Urinary bladder (tissue), 4 donors: ENCODE data around the gene CDC42. TPM values are rescaled to one million over a fixed set of nuclear protein-coding genes. Genes with fewer than 3 reads are reported as not detected.
A peak's percentile ranks its signal among the peaks of the same experiment; 100 is the strongest.
"Not testable (repeated sequence)": the region's sequence is repeated elsewhere in the genome, so short reads cannot be mapped to it uniquely, and the experiment has no call there.

Experiments used
- DNase-seq: peaks from one replicate; pipeline ENCODE4 v3.0.0-alpha.2; 2015; ENCODE audit errors: extremely low spot score
- H3K27ac ChIP-seq: one replicate; pipeline ENCODE4 v1.5.1; 2013; ENCODE audit warnings: low read depth, mild to moderate bottlenecking, moderate library complexity
- H3K36me3 ChIP-seq: one replicate; pipeline ENCODE4 v1.6.1; 2013; ENCODE audit warnings: mild to moderate bottlenecking, moderate library complexity; ENCODE audit not compliant: insufficient read depth
- H3K4me1 ChIP-seq: one replicate; pipeline ENCODE4 v1.6.1; 2013; ENCODE audit warnings: mild to moderate bottlenecking, moderate library complexity; ENCODE audit not compliant: insufficient read depth
- H3K4me3 ChIP-seq: one replicate; pipeline ENCODE4 v1.5.1; 2013; ENCODE audit warnings: low read depth, low read length
- WGBS: extraction: QIAGEN DNeasy Blood & Tissue Kit; methylation state at CpG from one replicate; pipeline ENCODE4 v1.1.7; 2013; 5-methylcytosine and 5-hydroxymethylcytosine counted together
- polyA plus RNA-seq: library from polyadenylated mRNA; stranded (reverse); fragments of 200-250 nt; gene quantifications from one replicate; pipeline ENCODE4 v1.2.3, GENCODE V29; 2013
- total RNA-seq: library from RNA; depleted of rRNA; stranded (reverse); fragments of >200 nt; gene quantifications from one replicate; pipeline ENCODE4 v1.2.3, GENCODE V29; 2014
- donor health status: healthy with polysubstance abuse.
- donor health status: healthy.

The CDC42 gene
- total RNA-seq (493 TPM), polyA plus RNA-seq (167 TPM)

DNA sequence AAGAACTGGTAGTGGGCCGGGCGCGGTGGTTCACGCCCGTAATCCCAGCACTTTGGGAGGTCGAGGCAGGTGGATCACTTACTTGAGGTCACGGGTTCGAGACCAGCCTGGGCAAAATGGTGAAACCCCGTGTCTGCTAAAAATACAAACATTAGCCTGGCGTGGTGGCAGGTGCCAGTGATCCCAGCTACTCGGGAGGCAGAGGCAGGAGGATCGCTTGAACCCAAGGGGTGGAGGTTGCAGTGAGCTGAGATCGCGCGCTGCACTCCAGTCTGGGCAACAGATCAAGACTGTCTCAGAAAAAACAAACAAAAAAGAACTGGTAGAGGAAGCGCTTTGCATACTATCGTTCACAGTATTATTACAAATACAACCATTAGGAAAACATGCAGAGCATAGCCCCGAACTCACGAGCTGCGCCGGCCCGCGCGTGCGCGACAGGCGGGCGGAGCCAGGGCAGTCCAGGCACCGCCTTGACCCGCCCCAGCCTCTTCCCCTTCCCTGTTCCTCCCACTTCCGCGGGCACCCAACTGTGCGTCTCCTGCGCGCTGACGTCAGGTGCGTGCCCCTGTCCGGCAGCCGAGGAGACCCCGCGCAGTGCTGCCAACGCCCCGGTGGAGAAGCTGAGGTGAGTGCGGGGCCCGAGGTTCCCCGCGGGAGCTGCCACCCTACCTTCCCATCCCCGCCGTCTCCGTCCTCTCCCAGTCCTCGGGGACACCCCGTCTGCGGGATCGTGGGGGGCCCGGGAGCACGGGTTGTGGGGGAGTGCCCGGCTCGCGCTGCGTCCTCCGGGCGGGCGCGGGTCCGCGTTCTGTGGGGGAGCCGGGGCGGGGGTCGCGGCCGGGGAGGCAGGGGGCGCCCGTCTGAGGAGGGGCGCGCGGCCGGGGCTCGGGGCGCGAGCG lies at the start of gene CDC42:
Gene CDC42 (plus strand): TSS at position 595 of the 902 bp plus-strand sequence. CDS start 25,770 bp downstream, outside the sequence.
- Histone ChIP-seq H3K4me3 (peak within 1 kb of the TSS; percentile 100), H3K4me1 (no peaks in the 10 kb centered on the region), H3K27ac (peak within 1 kb of the TSS; percentile 99), H3K36me3 (no peaks in the 10 kb centered on the region)
- DNase-seq = peak; percentile 90
- WGBS = 14% methylated on average over 80 of the region's 81 CpGs

GRCh38 chr1:22002875-22003274 lies 49.6 kb upstream of the CDC42 start:
- 84% methylated on average over 8 of the region's 8 CpGs for WGBS
- not testable (repeated sequence) for DNase-seq, H3K27ac ChIP-seq

GRCh38 chr1:22003959-22004358 lies 48.5 kb upstream of the CDC42 start:
- H3K4me1 ChIP-seq, DNase-seq, H3K36me3 ChIP-seq, H3K27ac ChIP-seq, H3K4me3 ChIP-seq: not testable (repeated sequence)
- WGBS = 96% methylated on average over 3 of the region's 3 CpGs

More at GRCh38 chr1:22002875-22003274, 49.6 kb upstream of the CDC42 start:
- H3K36me3 ChIP-seq, H3K4me3 ChIP-seq, H3K4me1 ChIP-seq: not testable (repeated sequence)

- H3K36me3 ChIP-seq, H3K4me1 ChIP-seq, DNase-seq, H3K27ac ChIP-seq, H3K4me3 ChIP-seq: not testable (repeated sequence)
- 66% methylated on average over 18 of the region's 18 CpGs for WGBS
These were observed 47.0 kb upstream of the CDC42 start for GRCh38 chr1:22005261-22006149.

DNA sequence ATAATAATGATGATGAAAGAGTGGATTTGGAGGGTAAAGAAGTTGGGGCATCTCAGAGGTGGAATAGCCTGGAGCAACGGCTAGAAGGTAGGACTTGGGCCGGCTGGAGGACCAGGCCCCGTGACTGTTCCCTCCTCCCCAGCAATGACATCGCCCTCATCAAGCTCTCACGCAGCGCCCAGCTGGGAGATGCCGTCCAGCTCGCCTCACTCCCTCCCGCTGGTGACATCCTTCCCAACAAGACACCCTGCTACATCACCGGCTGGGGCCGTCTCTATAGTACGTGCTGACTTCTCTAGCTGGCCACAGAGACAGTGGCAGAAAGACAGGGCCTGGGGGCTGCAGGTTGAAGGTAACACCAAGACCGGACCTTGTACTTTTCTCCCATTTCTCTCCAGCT lies 45.8 kb upstream of the CDC42 start:
- WGBS = 70% methylated on average over 13 of the region's 13 CpGs
- not testable (repeated sequence) for DNase-seq, H3K36me3 ChIP-seq

DNA sequence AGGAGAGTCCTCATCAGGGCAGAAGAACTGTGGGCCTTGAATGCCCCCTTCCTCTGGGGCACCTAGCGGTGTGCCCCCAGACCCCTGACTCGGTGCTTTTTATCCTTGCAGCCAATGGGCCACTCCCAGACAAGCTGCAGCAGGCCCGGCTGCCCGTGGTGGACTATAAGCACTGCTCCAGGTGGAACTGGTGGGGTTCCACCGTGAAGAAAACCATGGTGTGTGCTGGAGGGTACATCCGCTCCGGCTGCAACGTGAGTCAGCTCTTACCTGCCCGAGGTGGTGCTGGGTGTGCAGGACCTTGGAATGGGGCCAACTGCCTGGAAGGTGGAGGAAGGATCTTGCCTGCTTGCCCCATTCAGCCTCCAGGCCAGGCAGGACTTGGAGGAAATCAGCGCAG lies 45.2 kb upstream of the CDC42 start:
- H3K4me3 ChIP-seq, H3K4me1 ChIP-seq, H3K27ac ChIP-seq, H3K36me3 ChIP-seq, DNase-seq: not testable (repeated sequence)
- 81% methylated on average over 9 of the region's 10 CpGs for WGBS

More for the DNA sequence above, 45.8 kb upstream of the CDC42 start:
- H3K4me3 ChIP-seq, H3K4me1 ChIP-seq, H3K27ac ChIP-seq: not testable (repeated sequence)

DNA sequence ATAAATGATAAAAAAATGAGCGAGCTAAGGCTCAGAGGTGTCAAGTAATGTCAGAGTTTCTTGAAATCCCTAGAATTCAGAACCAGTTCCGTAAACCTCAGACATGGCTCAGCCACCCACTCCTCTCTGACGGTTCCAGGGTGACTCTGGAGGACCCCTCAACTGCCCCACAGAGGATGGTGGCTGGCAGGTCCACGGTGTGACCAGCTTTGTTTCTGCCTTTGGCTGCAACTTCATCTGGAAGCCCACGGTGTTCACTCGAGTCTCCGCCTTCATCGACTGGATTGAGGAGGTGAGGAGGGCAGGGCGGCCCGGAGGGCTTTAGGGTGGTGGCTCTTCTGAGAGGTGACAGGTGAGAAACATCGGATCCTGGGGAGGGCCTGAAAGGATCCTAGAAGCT lies 42.9 kb upstream of the CDC42 start:
- not testable (repeated sequence) for DNase-seq, H3K36me3 ChIP-seq, H3K27ac ChIP-seq, H3K4me3 ChIP-seq, H3K4me1 ChIP-seq
- 77% methylated on average over 10 of the region's 11 CpGs for WGBS

GRCh38 chr1:22012752-22013151 lies 39.8 kb upstream of the CDC42 start:
- not testable (repeated sequence) for H3K4me3 ChIP-seq, DNase-seq, H3K27ac ChIP-seq, H3K4me1 ChIP-seq, H3K36me3 ChIP-seq
- 65% methylated on average over 4 of the region's 4 CpGs for WGBS

DNA sequence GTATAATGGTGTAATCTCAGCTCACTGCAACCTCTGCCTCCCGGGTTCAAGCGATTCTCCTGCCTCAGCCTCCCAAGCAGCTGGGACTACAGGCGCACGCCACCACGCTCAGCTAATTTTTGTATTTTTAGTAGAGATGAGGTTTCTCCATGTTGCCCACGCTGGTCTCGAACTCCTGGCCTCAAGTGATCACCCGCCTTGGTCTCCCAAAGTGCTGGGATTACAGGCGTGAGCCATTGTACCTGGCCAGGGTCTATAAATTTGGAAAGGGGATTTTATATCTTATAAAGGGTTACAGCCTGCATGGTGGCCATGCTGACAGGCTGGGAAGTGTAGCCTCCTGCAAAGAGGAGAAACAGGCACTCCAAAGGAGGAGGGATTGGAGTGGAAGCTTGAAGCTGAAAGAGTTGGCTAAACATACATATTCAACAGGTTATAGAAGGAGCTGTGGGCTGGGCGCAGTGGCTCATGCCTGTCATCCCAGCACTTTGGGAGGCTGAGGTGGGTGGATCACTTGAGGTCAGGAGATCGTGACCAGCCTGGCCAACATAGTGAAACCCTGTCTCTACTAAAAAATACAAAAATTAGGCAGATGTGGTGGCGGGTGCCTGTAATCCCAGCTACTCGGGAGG lies 37.8 kb upstream of the CDC42 start:
- not testable (repeated sequence) for H3K4me3 ChIP-seq, H3K27ac ChIP-seq, H3K36me3 ChIP-seq, DNase-seq, H3K4me1 ChIP-seq
- 89% methylated on average over 13 of the region's 13 CpGs for WGBS

GRCh38 chr1:22018583-22019559 lies 33.6 kb upstream of the CDC42 start:
- no peak for DNase-seq
- H3K4me3 ChIP-seq = no peak overlapping the region
- H3K4me1 ChIP-seq = no peaks in the 10 kb centered on the region
- H3K27ac ChIP-seq = no peak overlapping the region
- no peaks in the 10 kb centered on the region for H3K36me3 ChIP-seq
- WGBS = 64% methylated on average over 10 of the region's 10 CpGs

- H3K4me1 ChIP-seq = peaks cover 1% of the 10 kb centered on the region
- no peak overlapping the region for H3K4me3 ChIP-seq
- DNase-seq = no peak
- no peaks in the 10 kb centered on the region for H3K36me3 ChIP-seq
- H3K27ac ChIP-seq = no peak overlapping the region
- 85% methylated on average over 6 of the region's 6 CpGs for WGBS
These were observed 31.4 kb upstream of the CDC42 start for GRCh38 chr1:22021061-22021460.

- WGBS = 2% methylated on average over 33 of the region's 33 CpGs
- Histone ChIP-seq H3K4me3 (peak overlapping the region; percentile 59), H3K4me1 (peaks cover 1% of the 10 kb centered on the region), H3K27ac (peak overlapping the region; percentile 18), H3K36me3 (no peaks in the 10 kb centered on the region)
- DNase-seq = no peak
These were observed 27.8 kb upstream of the CDC42 start for GRCh38 chr1:22024485-22025367.
